SIG-M5 (cell line): Measurements from ENCODE around the gene LAYN.

Source experiments
- DNase-seq: peaks from one replicate; lab custom pipeline; 2025; lab: John Stamatoyannopoulos, UW

LAYN gene

GRCh38 chr11:111561791-111562325 lies 21.3 kb downstream of the LAYN start:
- no peak for DNase-seq

DNA sequence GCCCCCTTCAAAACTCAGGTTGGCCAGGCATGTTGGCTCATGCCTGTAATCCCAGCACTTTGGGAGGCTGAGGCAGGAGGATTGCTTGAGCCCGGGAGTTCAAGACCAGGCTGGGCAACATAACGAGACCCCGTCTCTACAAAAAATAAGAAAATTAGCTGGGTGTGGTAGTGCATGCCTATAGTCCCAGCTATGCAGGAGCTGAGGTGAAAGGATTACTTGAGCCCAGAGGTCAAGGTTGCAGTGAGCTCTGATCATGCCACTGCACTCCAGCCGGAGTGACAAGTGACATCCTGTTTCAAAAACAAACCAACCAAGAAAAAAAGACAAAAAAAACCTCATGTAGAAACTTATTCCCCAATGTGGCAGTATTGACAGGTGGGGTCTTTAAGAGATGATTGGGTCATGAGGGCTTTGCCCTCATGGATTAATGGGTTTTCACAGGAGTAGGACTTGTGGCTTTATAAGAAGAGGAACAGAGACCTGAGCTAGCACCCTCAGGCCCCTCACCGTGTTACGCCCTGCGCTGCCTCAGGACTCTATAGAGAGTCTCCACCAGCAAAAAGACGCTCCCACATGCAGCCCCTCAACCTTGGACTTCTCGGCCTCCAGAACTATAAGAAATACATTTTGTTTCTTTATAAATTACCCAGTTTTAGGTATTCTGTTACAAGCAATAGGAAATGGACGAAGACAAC lies 22.3 kb downstream of the LAYN start:
- no peak for DNase-seq

GRCh38 chr11:111565114-111565720 lies 24.7 kb downstream of the LAYN start:
- DNase-seq: no peak

- no peak for DNase-seq
Observed at GRCh38 chr11:111566324-111566723, 25.8 kb downstream of the LAYN start.

- DNase-seq: no peak
Observed at GRCh38 chr11:111569476-111569875, 29.0 kb downstream of the LAYN start.

- DNase-seq: no peak
Observed at GRCh38 chr11:111570796-111571195, 30.3 kb downstream of the LAYN start.

GRCh38 chr11:111571829-111572501 lies 31.4 kb downstream of the LAYN start:
- no peak for DNase-seq

DNA sequence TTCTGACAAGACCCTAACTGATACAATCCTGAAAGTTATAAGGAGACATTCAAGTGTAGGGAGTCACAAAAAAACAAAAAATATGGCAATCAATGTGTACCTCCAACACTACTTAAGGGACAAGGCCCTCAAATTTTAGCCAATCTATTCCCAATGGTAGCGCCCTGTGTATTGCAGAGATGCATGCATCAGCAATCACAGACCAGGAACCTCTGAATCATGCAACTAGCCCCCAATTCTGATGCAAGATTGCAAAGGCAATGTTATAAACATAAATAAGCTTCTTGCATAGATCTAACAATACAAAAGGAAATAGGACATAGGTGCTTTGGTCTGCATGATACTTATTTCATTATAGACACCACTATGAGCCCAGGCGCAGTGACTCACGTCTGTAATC lies 32.1 kb downstream of the LAYN start:
- no peak for DNase-seq

- DNase-seq: no peak
Observed at GRCh38 chr11:111573821-111574249, 33.3 kb downstream of the LAYN start.

- DNase-seq: no peak
Observed at GRCh38 chr11:111574373-111575225, 34.1 kb downstream of the LAYN start.

DNA sequence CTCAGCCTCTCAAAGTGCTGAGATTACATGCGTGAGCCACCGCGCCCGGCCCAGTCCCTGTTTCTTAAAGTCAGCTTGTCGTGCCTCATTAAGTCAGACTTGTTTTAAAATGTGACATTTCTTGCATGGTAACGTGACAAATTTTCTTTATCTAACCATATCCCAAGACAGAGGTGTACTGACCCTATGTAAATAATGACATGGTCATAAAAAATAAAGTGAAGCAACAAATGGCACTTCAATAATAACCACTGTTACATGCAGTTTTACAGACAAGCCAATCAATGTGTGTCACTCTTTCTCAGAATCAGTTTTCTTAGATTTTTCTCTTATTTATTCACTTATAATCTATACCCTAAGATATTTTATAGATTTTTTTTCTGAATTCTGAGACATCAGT lies 35.2 kb downstream of the LAYN start:
- no peak for DNase-seq

- no peak for DNase-seq
Observed at GRCh38 chr11:111577821-111578220, 37.3 kb downstream of the LAYN start.

DNA sequence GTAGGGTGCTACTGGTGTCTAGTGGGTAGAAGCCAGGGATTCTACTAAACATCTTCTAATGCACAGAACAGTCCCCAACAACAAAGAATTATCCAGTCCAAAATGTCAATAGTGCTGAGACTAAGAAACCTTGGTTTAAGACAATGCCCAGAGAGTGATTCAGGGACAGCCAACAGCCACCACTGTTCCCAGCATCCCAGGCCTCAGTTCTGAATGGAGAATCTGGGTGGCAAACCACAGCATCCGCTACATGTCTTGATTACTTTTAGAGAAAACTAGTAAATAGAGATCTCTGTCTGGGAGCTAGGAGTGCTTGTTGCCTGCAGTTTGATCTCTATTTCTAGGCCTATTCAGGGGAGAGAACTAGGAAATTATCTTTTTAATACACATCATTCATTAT lies 40.8 kb downstream of the LAYN start:
- no peak for DNase-seq

DNA sequence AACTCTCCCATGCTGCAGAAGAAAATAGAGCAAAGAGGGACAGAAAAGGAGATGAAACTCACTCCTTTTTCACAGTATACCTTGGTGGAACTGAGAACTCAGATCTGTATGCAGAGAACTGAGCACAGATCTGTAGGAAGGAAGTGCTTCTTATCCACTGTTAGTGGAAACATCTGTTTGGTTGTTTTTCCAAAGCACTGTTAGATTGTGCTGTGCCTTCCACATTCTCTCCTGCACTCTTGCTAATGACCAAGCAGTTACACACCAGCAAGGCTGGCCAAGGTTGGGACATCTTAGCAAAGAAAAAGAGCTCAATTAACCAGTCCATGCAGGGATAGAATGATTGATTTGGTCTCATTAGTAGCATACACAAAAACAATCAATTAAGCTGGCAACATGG lies 41.6 kb downstream of the LAYN start:
- no peak for DNase-seq

- DNase-seq: no peak
Observed at GRCh38 chr11:111582881-111583280, 42.4 kb downstream of the LAYN start.

DNA sequence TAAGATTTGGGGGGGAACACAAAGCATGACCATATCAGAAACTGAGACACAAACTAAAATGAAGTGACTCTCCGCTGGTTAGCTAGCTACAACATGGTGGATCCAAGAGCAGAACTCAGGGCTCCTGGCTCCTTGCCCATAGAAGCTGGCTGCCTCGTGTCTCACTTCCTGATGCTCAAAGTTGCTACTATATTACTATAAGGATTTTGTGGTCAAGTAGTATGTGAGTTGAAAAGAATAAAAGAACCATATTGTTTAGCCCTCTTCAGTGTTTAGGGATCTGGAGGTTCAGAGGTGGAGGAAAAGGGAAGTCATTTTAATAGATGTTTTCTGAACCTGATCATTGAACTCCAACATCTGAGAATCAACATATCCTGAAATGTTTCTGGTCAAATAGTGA lies 44.9 kb downstream of the LAYN start:
- DNase-seq: no peak

DNA sequence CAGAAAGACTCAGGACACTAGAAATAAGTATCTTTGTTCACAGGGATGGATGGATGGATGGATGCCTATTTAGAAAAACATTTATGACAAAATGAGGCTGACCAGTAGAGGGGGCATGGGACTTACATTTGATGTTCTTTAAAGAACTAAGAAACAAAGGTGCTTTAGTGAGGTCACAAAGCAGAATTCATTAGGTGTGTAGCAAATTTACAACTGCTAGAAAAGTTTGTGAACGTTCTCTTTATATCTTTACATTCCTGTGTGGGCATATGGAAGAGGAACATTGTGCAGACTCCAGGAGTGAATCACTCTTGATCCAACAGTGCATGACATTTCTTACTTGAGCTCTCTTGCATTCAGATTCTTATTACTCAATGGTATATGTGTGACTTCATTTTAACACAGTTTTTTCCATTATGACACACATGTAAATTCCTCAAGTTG lies 45.9 kb downstream of the LAYN start:
- DNase-seq: no peak

DNA sequence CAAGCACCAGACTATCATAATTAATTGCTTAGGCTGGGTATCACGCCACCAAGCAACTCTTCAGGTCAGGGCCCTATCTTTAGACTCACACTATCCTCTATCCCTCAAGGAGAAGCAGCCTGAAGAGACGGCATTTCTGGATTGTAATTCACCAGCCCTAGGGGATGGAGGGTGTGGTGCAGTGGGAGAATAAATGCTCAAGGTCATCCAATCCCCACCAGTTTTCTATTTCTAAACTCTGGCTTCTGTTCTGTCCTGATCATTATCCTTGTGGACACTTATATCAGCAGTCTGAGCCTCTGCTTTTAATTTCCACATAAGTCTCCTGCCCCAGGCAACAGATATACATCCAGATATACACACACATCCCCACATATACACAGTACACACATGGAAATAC lies 48.6 kb downstream of the LAYN start:
- DNase-seq: no peak

GRCh38 chr11:111589886-111590499 lies 49.5 kb downstream of the LAYN start:
- DNase-seq: no peak

DNA sequence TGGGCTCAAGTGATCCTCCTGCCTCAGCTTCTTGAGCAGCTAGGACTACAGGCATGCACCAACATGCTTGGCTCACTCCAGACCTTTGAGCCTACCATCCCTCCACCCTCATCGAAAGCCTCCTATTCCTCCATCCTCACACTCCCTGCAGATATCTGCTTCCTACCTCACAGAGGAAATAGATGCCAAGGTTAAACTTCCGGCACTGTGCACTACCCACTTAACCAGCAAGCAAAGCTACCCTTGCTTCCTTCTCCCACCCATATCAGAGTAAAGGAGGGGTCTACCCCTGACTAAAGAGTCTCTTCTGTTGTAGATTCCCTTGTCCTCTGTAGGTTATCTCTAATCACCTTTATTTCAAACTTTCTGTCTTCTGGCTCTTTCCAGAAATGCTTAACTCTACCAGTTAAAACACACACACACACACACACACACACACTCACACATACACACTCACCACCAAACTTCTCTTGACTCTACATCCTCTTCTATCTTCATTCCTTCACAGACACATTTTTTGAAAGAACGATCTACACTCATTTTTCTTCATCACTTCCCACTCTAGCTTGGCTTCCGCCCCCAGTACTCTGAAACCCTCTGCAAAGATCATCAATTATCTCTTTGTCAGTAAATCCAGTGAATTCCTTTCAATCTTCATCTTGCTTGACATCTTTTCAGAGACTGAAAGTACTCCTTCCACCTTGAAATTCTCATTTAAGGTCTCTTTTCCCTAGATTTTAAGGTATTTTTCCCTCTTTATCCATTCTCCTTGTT lies 50.9 kb downstream of the LAYN start:
- DNase-seq: no peak

- no peak for DNase-seq
Observed at GRCh38 chr11:111592491-111592890, 52.0 kb downstream of the LAYN start.
